Muscle of leg (tissue), 16 donors: Measurements from ENCODE around the gene METAP2. TPM values are rescaled to one million over a fixed set of nuclear protein-coding genes. Genes with fewer than 3 reads are reported as not detected.

Experiments
- DNase-seq: peaks from one replicate; pipeline ENCODE4 v3.0.0; 2013
- H3K27ac ChIP-seq: one replicate; pipeline ENCODE4 v1.5.1; 2013; ENCODE audit warnings: mild to moderate bottlenecking, low read length, control low read depth
- H3K27me3 ChIP-seq: one replicate; pipeline ENCODE4 v1.6.1; 2013; ENCODE audit warnings: low read length; ENCODE audit not compliant: control insufficient read depth, insufficient read depth
- H3K36me3 ChIP-seq: one replicate; pipeline ENCODE4 v1.6.1; 2013; ENCODE audit warnings: low read length; ENCODE audit not compliant: control insufficient read depth, insufficient read depth
- H3K4me1 ChIP-seq: one replicate; pipeline ENCODE4 v1.6.1; 2013; ENCODE audit warnings: low read length; ENCODE audit not compliant: control insufficient read depth, insufficient read depth
- H3K4me3 ChIP-seq: one replicate; pipeline ENCODE4 v1.5.1; 2013; ENCODE audit warnings: low read length, control low read depth
- H3K9me3 ChIP-seq: replicated peaks from 2 replicates; pipeline ENCODE4 v1.6.1; 2013; ENCODE audit warnings: low read depth, low read length; ENCODE audit not compliant: control insufficient read depth
- WGBS: methylation state at CpG from one replicate; pipeline ENCODE4 v1.1.5; 2013; ENCODE audit warnings: missing lambda C conversion rate; ENCODE audit not compliant: insufficient coverage; 5-methylcytosine and 5-hydroxymethylcytosine counted together
- long read RNA-seq, 11 donors: transcript quantifications; one replicate each; lab custom pipeline, GENCODE V29; 2026
- polyA plus RNA-seq, 8 donors: library from polyadenylated mRNA; unstranded; fragments of 120-200 nt; gene quantifications; one replicate each; pipeline versions ENCODE4 v1.2.1 to v1.2.3, GENCODE V29; 2013; ENCODE audit warnings: inconsistent platforms in 1 of 8, low replicate concordance in 1 of 8; ENCODE audit not compliant: insufficient read length in 8 of 8, insufficient read depth in 1 of 8
- total RNA-seq: library from RNA; stranded (reverse); fragments of 120-200 nt; gene quantifications from one replicate; pipeline ENCODE4 v1.2.4, GENCODE V29; 2013

Gene METAP2
- 81.0 TPM for total RNA-seq
- polyA plus RNA-seq: 100 to 1,000 TPM in 7 of 8 donors, 10 to 100 TPM in 1; 96.6 to 144 (median 114) TPM
- long read RNA-seq, donor 1, transcript METAP2-202 (11 exons, 3,601 nt): major isoform, 11 of 32 reads
- long read RNA-seq, donor 1, partial matches to known transcripts: 17 of 32 reads
- long read RNA-seq, donor 1, other reads (novel, unspliced or antisense): 0 of 32 reads
- long read RNA-seq, donor 2, partial matches to known transcripts: 0 of 2 reads
- long read RNA-seq, donor 2, other reads (novel, unspliced or antisense): 0 of 2 reads
- long read RNA-seq, donor 3, transcript METAP2-210 (11 exons, 1,874 nt): minor isoform, 8 of 73 reads
- long read RNA-seq, donor 3, transcript METAP2-202 (11 exons, 3,601 nt): major isoform, 24 of 73 reads
- long read RNA-seq, donor 3, partial matches to known transcripts: 40 of 73 reads
- long read RNA-seq, donor 3, other reads (novel, unspliced or antisense): 0 of 73 reads
- long read RNA-seq, donor 4, transcript METAP2-202 (11 exons, 3,601 nt): major isoform, 8 of 29 reads
- long read RNA-seq, donor 4, partial matches to known transcripts: 19 of 29 reads
- long read RNA-seq, donor 4, other reads (novel, unspliced or antisense): 0 of 29 reads
- long read RNA-seq, donor 5, transcript METAP2-210 (11 exons, 1,874 nt): minor isoform, 8 of 159 reads
- long read RNA-seq, donor 5, transcript METAP2-202 (11 exons, 3,601 nt): major isoform, 44 of 159 reads
- long read RNA-seq, donor 5, partial matches to known transcripts: 106 of 159 reads
- long read RNA-seq, donor 5, other reads (novel, unspliced or antisense): 0 of 159 reads
- long read RNA-seq, donor 6, transcript METAP2-202 (11 exons, 3,601 nt): major isoform, 34 of 162 reads
- long read RNA-seq, donor 6, transcript METAP2-210 (11 exons, 1,874 nt): minor isoform, 11 of 162 reads
- long read RNA-seq, donor 6, partial matches to known transcripts: 116 of 162 reads
- long read RNA-seq, donor 6, other reads (novel, unspliced or antisense): 0 of 162 reads
- long read RNA-seq, donor 7, transcript METAP2-202 (11 exons, 3,601 nt): major isoform, 24 of 128 reads
- long read RNA-seq, donor 7, transcript METAP2-206 (2 exons, 388 nt): minor isoform, 5 of 128 reads
- long read RNA-seq, donor 7, partial matches to known transcripts: 98 of 128 reads
- long read RNA-seq, donor 7, other reads (novel, unspliced or antisense): 0 of 128 reads
- long read RNA-seq, donor 8, transcript METAP2-202 (11 exons, 3,601 nt): major isoform, 11 of 63 reads
- long read RNA-seq, donor 8, partial matches to known transcripts: 49 of 63 reads
- long read RNA-seq, donor 8, other reads (novel, unspliced or antisense): 0 of 63 reads
- long read RNA-seq, donor 9, transcript METAP2-202 (11 exons, 3,601 nt): major isoform, 10 of 78 reads
- long read RNA-seq, donor 9, partial matches to known transcripts: 61 of 78 reads
- long read RNA-seq, donor 9, other reads (novel, unspliced or antisense): 0 of 78 reads
- long read RNA-seq, donor 10, transcript METAP2-202 (11 exons, 3,601 nt): major isoform, 13 of 74 reads
- long read RNA-seq, donor 10, transcript METAP2-210 (11 exons, 1,874 nt): minor isoform, 9 of 74 reads
- long read RNA-seq, donor 10, partial matches to known transcripts: 49 of 74 reads
- long read RNA-seq, donor 10, other reads (novel, unspliced or antisense): 0 of 74 reads
- long read RNA-seq, donor 11, transcript METAP2-210 (11 exons, 1,874 nt): minor isoform, 5 of 112 reads
- long read RNA-seq, donor 11, transcript METAP2-202 (11 exons, 3,601 nt): major isoform, 16 of 112 reads
- long read RNA-seq, donor 11, partial matches to known transcripts: 90 of 112 reads
- long read RNA-seq, donor 11, other reads (novel, unspliced or antisense): 0 of 112 reads

- H3K27me3 ChIP-seq: no peaks in the 10 kb centered on the region
- WGBS: under 1% methylated on average over 45 of the region's 49 CpGs
- peak within 1 kb of the TSS; percentile 75 for H3K4me3 ChIP-seq
- peaks cover 23% of the 10 kb centered on the region for H3K36me3 ChIP-seq
- no peaks in the 10 kb centered on the region for H3K9me3 ChIP-seq
- H3K27ac ChIP-seq: peak within 1 kb of the TSS; percentile 94
- H3K4me1 ChIP-seq: peaks cover 3% of the 10 kb centered on the region
- peak; percentile 99 for DNase-seq
Observed at GRCh38 chr12:95473884-95474659, at the start of gene METAP2. METAP2 (plus strand) TSS chr12:95474152; CDS start chr12:95474180, 28 bp downstream.

DNA sequence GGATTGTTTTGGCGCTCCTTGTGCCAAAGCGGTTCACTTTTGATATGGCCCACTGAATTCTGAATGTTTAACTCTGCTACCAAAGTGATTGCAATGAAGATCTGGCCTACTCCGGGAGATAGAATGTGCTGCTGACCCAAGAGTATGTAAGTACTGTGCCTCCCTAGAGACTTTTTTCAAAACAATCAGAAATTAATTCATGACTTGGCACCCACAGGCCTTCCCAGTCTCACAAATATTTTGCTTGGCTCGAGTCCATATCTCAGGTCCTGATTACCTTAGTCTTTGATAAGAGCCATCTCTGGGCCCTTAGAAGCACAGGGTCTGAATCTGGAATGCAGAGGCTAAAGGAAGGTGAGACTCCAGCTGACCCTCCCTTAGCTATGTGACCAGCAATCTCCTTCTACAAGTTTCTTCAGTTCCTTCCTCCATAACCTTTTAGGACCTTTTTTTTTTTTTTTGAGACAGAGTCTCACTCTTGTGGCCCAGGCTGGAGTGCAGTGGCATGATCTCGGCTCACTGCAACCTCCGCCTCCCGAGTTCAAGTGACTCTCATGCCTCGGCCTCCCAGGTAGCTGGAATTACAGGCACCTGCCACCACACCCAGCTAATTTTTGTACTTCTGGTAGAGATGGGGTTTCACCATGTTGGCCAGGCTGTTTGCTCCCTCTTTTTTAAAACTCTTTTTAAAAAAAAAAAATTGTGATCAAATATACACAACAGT lies 49.5 kb upstream of the METAP2 start:
- no peak for DNase-seq
- 92% methylated on average over 2 of the region's 8 CpGs for WGBS
- Histone ChIP-seq H3K36me3 (no peaks in the 10 kb centered on the region), H3K27me3 (no peaks in the 10 kb centered on the region), H3K27ac (no peak overlapping the region), H3K4me3 (no peak overlapping the region), H3K4me1 (no peaks in the 10 kb centered on the region), H3K9me3 (no peaks in the 10 kb centered on the region)

DNA sequence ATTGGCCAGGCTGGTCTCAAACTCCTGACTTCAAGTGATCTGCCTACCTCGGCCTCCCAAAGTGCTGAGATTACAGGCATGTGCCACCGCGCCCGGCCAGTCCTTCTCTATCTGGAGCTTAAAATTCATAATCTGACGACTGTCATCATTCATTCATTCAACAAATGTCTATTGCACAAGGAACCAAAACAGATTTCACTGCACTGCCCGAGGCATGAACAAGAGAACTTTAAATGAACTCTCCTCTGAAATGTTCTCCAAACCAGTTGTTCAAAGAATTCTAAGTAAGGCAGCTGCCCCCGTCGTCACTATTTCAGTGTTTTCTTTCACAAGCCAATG lies 44.8 kb upstream of the METAP2 start:
- no peaks in the 10 kb centered on the region for H3K36me3 ChIP-seq
- DNase-seq: peak; percentile 11
- H3K9me3 ChIP-seq: no peaks in the 10 kb centered on the region
- H3K27ac ChIP-seq: no peak overlapping the region
- H3K4me1 ChIP-seq: no peaks in the 10 kb centered on the region
- WGBS: 95% methylated on average over 6 of the region's 8 CpGs
- H3K4me3 ChIP-seq: no peak overlapping the region
- no peaks in the 10 kb centered on the region for H3K27me3 ChIP-seq

DNA sequence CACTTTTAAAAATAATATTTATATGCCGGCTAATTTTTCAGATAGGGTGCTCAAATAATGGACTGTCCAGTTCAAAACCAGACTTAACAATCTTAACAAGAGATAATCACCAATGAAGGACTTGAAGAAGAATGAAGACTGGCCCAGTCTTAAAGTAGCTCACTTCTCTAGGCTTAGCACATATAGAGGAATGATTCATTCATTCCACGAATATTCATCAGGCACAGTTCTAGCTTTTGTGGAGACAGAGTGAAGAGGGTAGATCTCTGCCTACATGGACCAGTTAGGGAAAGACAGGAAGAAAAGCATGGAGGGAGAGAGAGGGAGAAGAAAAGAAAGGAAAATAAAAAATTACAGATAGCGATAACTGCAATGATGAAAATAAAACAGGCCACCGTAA lies 42.8 kb upstream of the METAP2 start:
- Histone ChIP-seq H3K27ac (no peak overlapping the region), H3K9me3 (no peaks in the 10 kb centered on the region), H3K4me1 (no peaks in the 10 kb centered on the region), H3K36me3 (no peaks in the 10 kb centered on the region), H3K4me3 (no peak overlapping the region), H3K27me3 (no peaks in the 10 kb centered on the region)
- WGBS: 90% methylated on average over 2 of the region's 4 CpGs
- DNase-seq: no peak

- WGBS: no CpG with 5 or more reads among the region's 3 CpGs
Observed at GRCh38 chr12:95435355-95435754, 38.6 kb upstream of the METAP2 start.

DNA sequence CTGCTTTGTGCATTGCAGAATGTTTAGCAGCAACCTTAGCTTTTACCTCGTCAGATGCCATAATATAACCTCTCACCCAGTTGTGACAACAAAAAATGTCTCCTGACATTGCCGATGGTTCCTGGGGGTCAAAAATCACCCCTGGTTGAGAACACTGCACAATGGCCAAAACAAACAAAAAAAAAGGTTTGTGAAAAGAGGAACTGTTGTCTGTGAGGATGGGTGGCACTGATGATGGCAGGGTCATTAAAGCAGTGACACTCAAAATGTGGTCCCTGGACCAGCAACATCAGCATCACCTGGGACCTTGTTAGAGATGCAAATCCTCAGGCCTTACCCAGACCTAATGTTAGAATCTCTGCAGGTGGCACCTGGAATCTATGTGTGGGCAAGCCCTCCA lies 36.4 kb upstream of the METAP2 start:
- Histone ChIP-seq H3K9me3 (no peaks in the 10 kb centered on the region), H3K36me3 (no peaks in the 10 kb centered on the region), H3K27ac (no peak overlapping the region), H3K4me1 (no peaks in the 10 kb centered on the region), H3K27me3 (no peaks in the 10 kb centered on the region), H3K4me3 (no peak overlapping the region)
- WGBS: 40% methylated on average over 1 of the region's 2 CpGs
- no peak for DNase-seq

More at GRCh38 chr12:95435355-95435754, 38.6 kb upstream of the METAP2 start:
- no peak for DNase-seq
- H3K4me1 ChIP-seq: no peaks in the 10 kb centered on the region
- H3K36me3 ChIP-seq: no peaks in the 10 kb centered on the region
- H3K9me3 ChIP-seq: no peaks in the 10 kb centered on the region
- no peak overlapping the region for H3K27ac ChIP-seq
- H3K27me3 ChIP-seq: no peaks in the 10 kb centered on the region
- no peak overlapping the region for H3K4me3 ChIP-seq

- 80% methylated on average over 4 of the region's 9 CpGs for WGBS
- Histone ChIP-seq H3K9me3 (no peaks in the 10 kb centered on the region), H3K27ac (no peak overlapping the region), H3K27me3 (no peaks in the 10 kb centered on the region), H3K4me1 (no peaks in the 10 kb centered on the region), H3K36me3 (no peaks in the 10 kb centered on the region), H3K4me3 (no peak overlapping the region)
- no peak for DNase-seq
Observed at GRCh38 chr12:95439461-95440230, 34.3 kb upstream of the METAP2 start.

- Histone ChIP-seq H3K4me3 (no peak overlapping the region), H3K9me3 (no peaks in the 10 kb centered on the region), H3K36me3 (no peaks in the 10 kb centered on the region), H3K27me3 (no peaks in the 10 kb centered on the region), H3K4me1 (no peaks in the 10 kb centered on the region), H3K27ac (no peak overlapping the region)
- WGBS: 43% methylated on average over 1 of the region's 3 CpGs
- no peak for DNase-seq
Observed at GRCh38 chr12:95440401-95440800, 33.6 kb upstream of the METAP2 start.
